ENCODE data around the gene KREMEN2.

Gene KREMEN2

GRCh38 chr16:3003582-3004270 is 39.7 kb downstream of the KREMEN2 start:
- DNase-seq = peak; percentile 72 to 99 (median 95)

GRCh38 chr16:3004319-3004718 is 40.2 kb downstream of the KREMEN2 start:
- DNase-seq = no peak

DNA sequence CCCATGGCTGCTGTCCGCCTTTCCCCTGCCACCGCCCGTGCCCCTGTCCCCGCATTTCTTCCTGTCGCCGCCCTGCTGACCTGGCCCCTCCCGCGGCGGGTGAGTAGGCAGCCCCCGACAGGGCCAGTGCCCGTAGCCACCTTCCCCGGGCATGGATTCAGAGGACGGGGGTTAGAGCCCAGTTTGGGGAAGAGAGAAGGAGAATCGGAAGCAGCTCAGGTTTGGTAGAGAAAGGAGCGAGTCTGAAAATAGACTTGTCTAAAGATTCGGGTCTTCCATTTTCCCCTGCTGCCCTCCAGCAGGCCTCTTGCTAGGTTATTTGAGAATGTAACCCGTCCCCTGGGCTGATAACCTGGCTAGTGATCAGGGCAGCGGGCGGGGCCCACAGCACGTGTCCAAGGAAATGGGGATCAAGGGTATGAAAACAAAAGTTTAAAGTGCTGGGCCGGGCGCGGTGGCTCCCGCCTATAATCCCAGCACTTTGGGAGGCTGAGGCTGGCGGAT is 40.8 kb downstream of the KREMEN2 start:
- DNase-seq = peak in 2 of 14 donors; percentile 6 to 61

DNA sequence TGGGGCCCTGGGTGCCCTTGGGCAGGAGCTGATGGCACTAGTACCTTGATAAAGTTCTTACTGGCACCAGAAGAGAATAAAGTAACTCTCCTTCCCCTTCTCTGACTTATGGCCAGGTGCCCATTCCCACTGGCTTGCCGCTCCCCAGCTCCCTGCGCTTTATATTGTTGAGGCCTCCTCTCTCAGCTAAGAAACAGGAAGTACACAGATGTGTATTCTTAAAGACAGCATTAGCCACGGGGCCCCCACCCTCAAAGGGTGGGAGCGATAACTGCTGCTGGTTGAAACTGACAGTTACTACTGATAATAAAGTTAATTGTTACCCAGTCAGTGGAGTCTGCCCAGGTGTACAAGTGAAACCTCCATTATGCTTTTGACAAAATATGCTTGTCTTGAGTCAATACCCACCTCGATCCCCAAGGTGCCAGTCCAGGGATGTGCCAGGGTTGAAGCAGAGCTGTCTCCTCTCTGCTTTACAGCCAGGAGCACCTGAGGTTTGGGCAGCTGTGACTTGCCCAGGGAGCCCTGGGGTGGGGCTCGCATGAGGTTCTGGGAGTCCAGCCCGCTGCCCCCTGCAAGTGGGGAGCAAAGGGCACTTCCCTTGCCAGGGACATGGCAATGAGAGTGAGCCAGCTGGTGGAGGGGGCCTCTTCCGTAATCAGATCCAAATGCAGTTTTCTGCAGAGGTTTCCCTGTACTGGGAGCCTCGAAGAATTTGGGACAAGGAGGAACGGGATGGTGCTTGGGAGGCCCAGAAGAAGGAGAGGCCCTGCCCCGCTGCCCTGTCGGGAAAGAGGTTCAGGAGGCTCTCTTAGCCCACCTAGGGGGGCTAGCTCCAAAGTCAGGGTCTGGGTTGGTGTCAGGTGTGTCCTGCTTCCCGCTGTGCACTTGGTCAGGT is 43.2 kb downstream of the KREMEN2 start:
- no peak for DNase-seq

GRCh38 chr16:3007957-3008689 is 44.0 kb downstream of the KREMEN2 start:
- DNase-seq = peak in 2 of 14 donors; percentile 19 to 23

DNA sequence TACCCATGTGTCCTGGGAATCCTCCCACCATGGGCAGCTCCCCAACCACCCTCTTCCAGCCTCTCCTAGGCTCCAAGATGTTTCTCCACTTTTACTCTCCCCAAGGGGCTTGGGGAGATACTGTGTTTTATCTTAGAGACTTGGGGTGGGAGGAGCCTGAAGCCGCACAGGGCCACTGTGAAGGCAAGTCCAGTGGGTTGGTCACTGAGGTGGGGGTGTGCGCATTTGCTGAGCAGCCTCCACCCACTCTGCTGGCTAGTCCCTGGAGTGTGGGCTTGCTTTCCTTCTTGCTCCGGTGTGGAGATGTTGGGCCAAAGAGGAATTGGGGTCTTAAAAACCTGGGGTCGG is 44.6 kb downstream of the KREMEN2 start:
- DNase-seq = no peak

DNA sequence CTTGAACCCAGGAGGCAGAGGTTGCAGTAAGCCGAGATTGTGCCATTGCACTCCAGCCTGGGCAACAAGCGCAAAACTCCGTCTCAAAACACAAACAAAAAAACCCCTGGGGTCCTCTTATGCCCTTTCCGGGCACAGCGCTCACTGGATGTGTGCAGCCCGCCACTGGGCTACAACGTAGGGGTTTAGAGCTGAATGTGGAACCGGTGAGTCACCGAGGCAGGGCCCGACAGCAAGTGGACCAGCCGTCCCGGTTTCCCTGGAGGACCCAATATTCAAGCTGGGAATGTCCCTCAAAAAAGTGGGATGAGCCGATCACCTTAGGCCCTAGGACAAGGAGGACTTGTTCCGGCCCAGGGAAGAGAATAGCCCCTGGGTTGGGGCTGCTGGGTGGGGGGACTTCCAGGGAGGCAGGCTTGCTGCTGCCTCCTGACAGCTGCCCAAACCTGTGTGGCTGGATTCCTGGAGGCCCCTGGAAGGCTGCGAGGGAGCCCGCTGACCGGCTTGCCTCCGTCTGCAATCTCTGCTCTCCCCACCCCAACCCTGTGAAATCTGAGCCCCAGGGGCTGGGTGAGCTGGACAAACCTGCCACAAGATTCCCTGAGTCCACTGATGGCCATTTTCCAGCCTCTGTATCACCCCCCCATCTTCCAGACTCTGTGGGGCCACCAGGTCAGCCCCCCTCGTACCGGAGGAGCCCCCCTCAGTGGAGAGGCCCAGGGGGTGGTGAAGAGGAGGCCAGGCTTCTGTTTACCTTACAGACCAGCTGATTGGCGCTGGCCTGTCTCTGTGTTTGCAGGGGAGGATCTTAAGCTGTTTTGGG is 45.7 kb downstream of the KREMEN2 start:
- no peak for DNase-seq

GRCh38 chr16:3010510-3010909 is 46.4 kb downstream of the KREMEN2 start:
- DNase-seq = no peak

- DNase-seq = no peak
Observed at GRCh38 chr16:3012246-3012645, 48.2 kb downstream of the KREMEN2 start.

- DNase-seq = no peak
Observed at GRCh38 chr16:3012828-3013420, 48.8 kb downstream of the KREMEN2 start, which contains the start of gene CLDN9. CLDN9 (plus strand) TSS chr16:3012923; CDS start chr16:3013363, 440 bp downstream.

DNA sequence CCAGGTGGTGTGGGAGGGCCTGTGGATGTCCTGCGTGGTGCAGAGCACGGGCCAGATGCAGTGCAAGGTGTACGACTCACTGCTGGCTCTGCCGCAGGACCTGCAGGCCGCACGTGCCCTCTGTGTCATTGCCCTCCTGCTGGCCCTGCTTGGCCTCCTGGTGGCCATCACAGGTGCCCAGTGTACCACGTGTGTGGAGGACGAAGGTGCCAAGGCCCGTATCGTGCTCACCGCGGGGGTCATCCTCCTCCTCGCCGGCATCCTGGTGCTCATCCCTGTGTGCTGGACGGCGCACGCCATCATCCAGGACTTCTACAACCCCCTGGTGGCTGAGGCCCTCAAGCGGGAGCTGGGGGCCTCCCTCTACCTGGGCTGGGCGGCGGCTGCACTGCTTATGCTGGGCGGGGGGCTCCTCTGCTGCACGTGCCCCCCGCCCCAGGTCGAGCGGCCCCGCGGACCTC is 49.4 kb downstream of the KREMEN2 start:
- no peak for DNase-seq

GRCh38 chr16:3013998-3014690 is 50.1 kb downstream of the KREMEN2 start:
- DNase-seq = no peak

DNA sequence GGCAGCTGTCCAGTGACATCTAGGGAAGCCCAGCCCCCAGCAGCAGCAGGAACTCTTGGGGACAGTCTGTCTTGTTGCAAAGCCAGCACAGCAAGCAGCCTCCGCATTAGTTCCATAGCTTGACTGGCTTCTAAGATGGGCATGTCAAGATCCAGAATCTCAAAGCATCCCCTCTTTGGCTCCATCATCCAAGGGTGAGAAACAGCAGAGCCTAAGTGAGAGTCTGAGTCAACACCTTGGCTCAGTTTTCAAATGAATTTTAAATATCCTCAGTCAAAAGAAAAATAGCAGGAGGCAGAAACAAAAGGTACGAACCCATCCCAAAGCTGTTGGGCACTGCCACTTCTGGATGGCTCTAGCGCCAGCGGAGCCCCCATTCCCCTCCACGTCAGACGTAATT is 50.9 kb downstream of the KREMEN2 start:
- DNase-seq = no peak

- no peak for DNase-seq
Observed at GRCh38 chr16:3015865-3016521, 51.9 kb downstream of the KREMEN2 start.

GRCh38 chr16:3017344-3017743 is 53.3 kb downstream of the KREMEN2 start:
- no peak for DNase-seq

All from C1 segment of cervical spinal cord (tissue), 14 donors.